Ishikawa (cell line): ENCODE measurements around the gene FKBP11.

ENCODE experiments used
- CEBPB ChIP-seq: IDR thresholded peaks from 2 replicates; pipeline ENCODE4 v1.6.1; 2012
- CREB1 ChIP-seq: IDR thresholded peaks from 2 replicates; pipeline ENCODE4 v1.6.1; 2012; ENCODE audit warnings: low read depth
- EGR1 ChIP-seq: IDR thresholded peaks from 2 replicates; pipeline ENCODE4 v1.6.1; 2012
- EP300 ChIP-seq: IDR thresholded peaks from 2 replicates; pipeline ENCODE4 v1.6.1; 2012; ENCODE audit warnings: borderline replicate concordance
- FOXM1 ChIP-seq: IDR thresholded peaks from 2 replicates; pipeline ENCODE4 v1.6.1; 2012; ENCODE audit warnings: low read depth, borderline replicate concordance
- RAD21 ChIP-seq: IDR thresholded peaks from 2 replicates; pipeline ENCODE4 v1.6.1; 2012; ENCODE audit warnings: low read depth
- TAF1 ChIP-seq: IDR thresholded peaks from 2 replicates; pipeline ENCODE4 v1.6.1; 2012; ENCODE audit warnings: low read depth, mild to moderate bottlenecking
- TCF12 ChIP-seq: IDR thresholded peaks from 2 replicates; pipeline ENCODE4 v1.6.1; 2012; ENCODE audit warnings: low read depth
- USF1 ChIP-seq: IDR thresholded peaks from 2 replicates; pipeline ENCODE4 v1.6.1; 2012
- YY1 ChIP-seq: IDR thresholded peaks from 2 replicates; pipeline ENCODE4 v1.6.1; 2012; ENCODE audit warnings: low read depth
- TF ChIP-seq, protein P1 (sequence below): IDR thresholded peaks from 2 replicates; pipeline ENCODE4 v1.6.1; 2012
- TF ChIP-seq, protein P2 (sequence below): IDR thresholded peaks from 2 replicates; pipeline ENCODE4 v1.6.1; 2012; ENCODE audit warnings: low read depth, mild to moderate bottlenecking

DNA sequence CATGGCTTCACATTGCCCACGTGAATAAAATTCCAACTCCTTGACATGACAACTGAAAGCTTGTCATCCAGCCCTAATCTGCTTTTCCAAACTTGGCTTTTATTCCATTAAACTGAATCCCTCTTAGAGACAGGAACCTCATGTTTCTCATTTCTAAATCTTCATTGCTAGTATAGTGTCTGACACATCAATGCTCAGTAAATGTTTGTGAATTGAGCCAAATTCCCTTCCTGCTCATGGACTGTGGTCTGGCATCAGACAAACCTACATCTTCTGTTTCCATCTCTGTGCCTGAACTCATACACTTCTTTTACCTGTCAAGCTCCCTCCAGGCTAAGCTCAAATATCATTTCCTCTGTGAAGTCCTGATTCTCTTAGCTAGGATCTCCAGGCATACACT lies 4.3 kb upstream of the FKBP11 start:
- TF ChIP-seq YY1 (no peak), CEBPB (no peak), EGR1 (no peak), RAD21 (no peak), FOXM1 (no peak), EP300 (no peak), TAF1 (no peak), TCF12 (no peak), CREB1 (no peak), USF1 (no peak)
- TF ChIP-seq, protein P1, sequence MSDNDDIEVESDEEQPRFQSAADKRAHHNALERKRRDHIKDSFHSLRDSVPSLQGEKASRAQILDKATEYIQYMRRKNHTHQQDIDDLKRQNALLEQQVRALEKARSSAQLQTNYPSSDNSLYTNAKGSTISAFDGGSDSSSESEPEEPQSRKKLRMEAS, result no peak
- TF ChIP-seq, protein P2, sequence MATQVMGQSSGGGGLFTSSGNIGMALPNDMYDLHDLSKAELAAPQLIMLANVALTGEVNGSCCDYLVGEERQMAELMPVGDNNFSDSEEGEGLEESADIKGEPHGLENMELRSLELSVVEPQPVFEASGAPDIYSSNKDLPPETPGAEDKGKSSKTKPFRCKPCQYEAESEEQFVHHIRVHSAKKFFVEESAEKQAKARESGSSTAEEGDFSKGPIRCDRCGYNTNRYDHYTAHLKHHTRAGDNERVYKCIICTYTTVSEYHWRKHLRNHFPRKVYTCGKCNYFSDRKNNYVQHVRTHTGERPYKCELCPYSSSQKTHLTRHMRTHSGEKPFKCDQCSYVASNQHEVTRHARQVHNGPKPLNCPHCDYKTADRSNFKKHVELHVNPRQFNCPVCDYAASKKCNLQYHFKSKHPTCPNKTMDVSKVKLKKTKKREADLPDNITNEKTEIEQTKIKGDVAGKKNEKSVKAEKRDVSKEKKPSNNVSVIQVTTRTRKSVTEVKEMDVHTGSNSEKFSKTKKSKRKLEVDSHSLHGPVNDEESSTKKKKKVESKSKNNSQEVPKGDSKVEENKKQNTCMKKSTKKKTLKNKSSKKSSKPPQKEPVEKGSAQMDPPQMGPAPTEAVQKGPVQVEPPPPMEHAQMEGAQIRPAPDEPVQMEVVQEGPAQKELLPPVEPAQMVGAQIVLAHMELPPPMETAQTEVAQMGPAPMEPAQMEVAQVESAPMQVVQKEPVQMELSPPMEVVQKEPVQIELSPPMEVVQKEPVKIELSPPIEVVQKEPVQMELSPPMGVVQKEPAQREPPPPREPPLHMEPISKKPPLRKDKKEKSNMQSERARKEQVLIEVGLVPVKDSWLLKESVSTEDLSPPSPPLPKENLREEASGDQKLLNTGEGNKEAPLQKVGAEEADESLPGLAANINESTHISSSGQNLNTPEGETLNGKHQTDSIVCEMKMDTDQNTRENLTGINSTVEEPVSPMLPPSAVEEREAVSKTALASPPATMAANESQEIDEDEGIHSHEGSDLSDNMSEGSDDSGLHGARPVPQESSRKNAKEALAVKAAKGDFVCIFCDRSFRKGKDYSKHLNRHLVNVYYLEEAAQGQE, result no peak
